GM12892 (cell line): ENCODE results near the gene INIP.

Experiments used
- POLR2A ChIP-seq: IDR thresholded peaks from 2 replicates; pipeline ENCODE4 v1.6.1; 2011; ENCODE audit warnings: low read depth, low read length, control low read depth
- TAF1 ChIP-seq: IDR thresholded peaks from 2 replicates; pipeline ENCODE4 v1.6.1; 2011; ENCODE audit warnings: low read depth, mild to moderate bottlenecking, control low read depth, low read length, borderline replicate concordance

GRCh38 chr9:112744177-112744576 lies 26.3 kb upstream of the INIP start:
- no peak for TF ChIP-seq TAF1
- TF ChIP-seq POLR2A: no peak
